ENCODE measurements around the gene CEP112.

The CEP112 gene

DNA sequence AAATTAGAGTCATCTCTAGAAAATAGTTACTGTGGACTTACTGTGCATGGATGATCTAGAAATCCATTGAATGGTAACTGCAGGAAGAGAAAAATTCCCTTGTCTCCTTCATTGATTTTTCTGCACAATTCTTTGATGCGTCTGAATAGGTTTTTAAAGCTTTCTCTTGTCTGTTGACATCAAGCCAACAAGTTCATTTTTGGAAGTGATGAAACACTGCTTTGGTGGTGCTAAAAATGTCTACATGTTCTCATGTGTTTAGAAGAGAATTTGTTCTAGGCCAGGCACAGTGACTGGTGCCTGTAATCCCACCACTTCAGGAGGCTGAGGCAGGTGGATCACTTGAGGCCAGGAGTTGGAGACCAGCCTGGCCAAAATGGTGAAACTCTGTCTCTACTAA is 573.4 kb downstream of the CEP112 start:
- Histone ChIP-seq H3K4ac (ENCODE audit: low read depth, low read length) (no peak overlapping the region), H3K9ac (ENCODE audit: low read length) (no peak overlapping the region), H3K18ac (ENCODE audit: low read length) (no peak overlapping the region), H2BK120ac (ENCODE audit: insufficient read depth, low read length, poor library complexity) (no peak overlapping the region), H2AK5ac (ENCODE audit: low read length) (no peak overlapping the region), H3K79me1 (ENCODE audit: low read length) (no peaks in the 10 kb centered on the region), H3K4me1 (ENCODE audit: control insufficient read depth in 1 of 2, insufficient read depth in 2 of 2, low read length in 2 of 2) (no peaks in the 10 kb centered on the region), H3K4me2 (ENCODE audit: low read length) (no peak overlapping the region), H2AFZ (ENCODE audit: insufficient read depth, low read length, poor library complexity) (no peak overlapping the region), H3K4me3 (ENCODE audit: low read depth, low read length) (no peak overlapping the region), H3K36me3 (ENCODE audit: control insufficient read depth in 1 of 2, insufficient read depth in 2 of 2, low read length in 2 of 2) (no peaks in the 10 kb centered on the region), H3K9me3 (ENCODE audit: insufficient read depth, low read depth, low read length) (peaks cover 3% of the 10 kb centered on the region), H3K27ac (ENCODE audit: low read depth, low read length) (no peak overlapping the region), H4K91ac (ENCODE audit: low read depth, low read length) (no peak overlapping the region), H3K14ac (ENCODE audit: low read length) (no peak overlapping the region), H4K8ac (ENCODE audit: low read depth, low read length) (no peak overlapping the region), H2BK5ac (ENCODE audit: low read depth, low read length, poor library complexity) (no peak overlapping the region), H2BK12ac (ENCODE audit: low read length) (no peak overlapping the region), H3K79me2 (ENCODE audit: control insufficient read depth, insufficient read depth, low read length, poor library complexity) (no peaks in the 10 kb centered on the region), H3K27me3 (ENCODE audit: insufficient read depth, low read length) (no peaks in the 10 kb centered on the region), H4K12ac (ENCODE audit: low read depth, low read length) (no peak overlapping the region), H3K23ac (ENCODE audit: low read length) (no peak overlapping the region)
- no CpG with 5 or more reads among the region's 1 CpG for WGBS (ENCODE audit: extremely low coverage, insufficient coverage, insufficient read length)
- no peak for DNase-seq

DNA sequence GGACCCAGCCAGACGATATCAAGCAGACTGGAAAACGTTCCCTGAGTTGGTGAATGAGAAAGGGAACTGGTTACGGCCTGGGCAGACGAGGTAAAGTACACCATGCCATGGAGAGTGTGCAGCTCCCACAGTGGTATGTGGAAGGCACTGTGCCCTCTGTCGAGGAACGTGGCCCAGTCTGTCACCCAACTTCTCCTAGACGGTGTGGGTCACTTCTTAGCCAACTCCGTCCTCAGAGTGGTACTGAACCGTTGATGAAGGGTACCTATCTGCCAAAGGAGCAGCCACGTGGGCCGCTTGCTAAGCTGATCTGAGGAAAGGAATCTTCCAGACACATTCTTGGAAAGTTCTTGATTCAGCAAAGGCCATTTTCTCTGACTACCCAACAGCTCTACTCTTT is 574.4 kb downstream of the CEP112 start:
- Histone ChIP-seq H3K23ac (ENCODE audit: low read length) (peak overlapping the region; percentile 0), H3K9me3 (ENCODE audit: insufficient read depth, low read depth, low read length) (peaks cover 3% of the 10 kb centered on the region), H3K79me2 (ENCODE audit: control insufficient read depth, insufficient read depth, low read length, poor library complexity) (no peaks in the 10 kb centered on the region), H3K27me3 (ENCODE audit: insufficient read depth, low read length) (no peaks in the 10 kb centered on the region), H2AFZ (ENCODE audit: insufficient read depth, low read length, poor library complexity) (no peak overlapping the region), H3K4me3 (ENCODE audit: low read depth, low read length) (peak overlapping the region; percentile 14), H2BK12ac (ENCODE audit: low read length) (no peak overlapping the region), H3K27ac (ENCODE audit: low read depth, low read length) (no peak overlapping the region), H4K12ac (ENCODE audit: low read depth, low read length) (no peak overlapping the region), H2BK120ac (ENCODE audit: insufficient read depth, low read length, poor library complexity) (no peak overlapping the region), H3K4me2 (ENCODE audit: low read length) (no peak overlapping the region), H4K8ac (ENCODE audit: low read depth, low read length) (no peak overlapping the region), H3K4ac (ENCODE audit: low read depth, low read length) (no peak overlapping the region), H3K36me3 (ENCODE audit: control insufficient read depth in 1 of 2, insufficient read depth in 2 of 2, low read length in 2 of 2) (no peaks in the 10 kb centered on the region), H2AK5ac (ENCODE audit: low read length) (no peak overlapping the region), H3K79me1 (ENCODE audit: low read length) (no peaks in the 10 kb centered on the region), H3K18ac (ENCODE audit: low read length) (no peak overlapping the region), H3K4me1 (ENCODE audit: control insufficient read depth in 1 of 2, insufficient read depth in 2 of 2, low read length in 2 of 2) (no peaks in the 10 kb centered on the region), H3K9ac (ENCODE audit: low read length) (peak overlapping the region; percentile 36), H2BK5ac (ENCODE audit: low read depth, low read length, poor library complexity) (no peak overlapping the region), H4K91ac (ENCODE audit: low read depth, low read length) (no peak overlapping the region), H3K14ac (ENCODE audit: low read length) (no peak overlapping the region)
- no peak for DNase-seq
- whole genome bisulfite sequencing (ENCODE audit: extremely low coverage, insufficient coverage, insufficient read length), result no CpG with 5 or more reads among the region's 11 CpGs

GRCh38 chr17:65609749-65610148 is 582.2 kb downstream of the CEP112 start:
- Histone ChIP-seq H3K9ac (ENCODE audit: low read length) (no peak overlapping the region), H3K4ac (ENCODE audit: low read depth, low read length) (no peak overlapping the region), H4K91ac (ENCODE audit: low read depth, low read length) (no peak overlapping the region), H3K27ac (ENCODE audit: low read depth, low read length) (no peak overlapping the region), H3K14ac (ENCODE audit: low read length) (no peak overlapping the region), H3K4me2 (ENCODE audit: low read length) (no peak overlapping the region), H2BK120ac (ENCODE audit: insufficient read depth, low read length, poor library complexity) (no peak overlapping the region), H2AK5ac (ENCODE audit: low read length) (no peak overlapping the region), H3K4me1 (ENCODE audit: control insufficient read depth in 1 of 2, insufficient read depth in 2 of 2, low read length in 2 of 2) (no peaks in the 10 kb centered on the region), H3K79me2 (ENCODE audit: control insufficient read depth, insufficient read depth, low read length, poor library complexity) (no peaks in the 10 kb centered on the region), H3K9me3 (ENCODE audit: insufficient read depth, low read depth, low read length) (peaks cover 2% of the 10 kb centered on the region), H4K12ac (ENCODE audit: low read depth, low read length) (no peak overlapping the region), H2BK12ac (ENCODE audit: low read length) (no peak overlapping the region), H3K36me3 (ENCODE audit: control insufficient read depth in 1 of 2, insufficient read depth in 2 of 2, low read length in 2 of 2) (no peaks in the 10 kb centered on the region), H4K8ac (ENCODE audit: low read depth, low read length) (no peak overlapping the region), H3K27me3 (ENCODE audit: insufficient read depth, low read length) (no peaks in the 10 kb centered on the region), H3K4me3 (ENCODE audit: low read depth, low read length) (no peak overlapping the region), H3K18ac (ENCODE audit: low read length) (no peak overlapping the region), H2AFZ (ENCODE audit: insufficient read depth, low read length, poor library complexity) (no peak overlapping the region), H3K79me1 (ENCODE audit: low read length) (no peaks in the 10 kb centered on the region), H2BK5ac (ENCODE audit: low read depth, low read length, poor library complexity) (no peak overlapping the region), H3K23ac (ENCODE audit: low read length) (no peak overlapping the region)
- WGBS (ENCODE audit: extremely low coverage, insufficient coverage, insufficient read length), result no CpG with 5 or more reads among the region's 2 CpGs
- no peak for DNase-seq

DNA sequence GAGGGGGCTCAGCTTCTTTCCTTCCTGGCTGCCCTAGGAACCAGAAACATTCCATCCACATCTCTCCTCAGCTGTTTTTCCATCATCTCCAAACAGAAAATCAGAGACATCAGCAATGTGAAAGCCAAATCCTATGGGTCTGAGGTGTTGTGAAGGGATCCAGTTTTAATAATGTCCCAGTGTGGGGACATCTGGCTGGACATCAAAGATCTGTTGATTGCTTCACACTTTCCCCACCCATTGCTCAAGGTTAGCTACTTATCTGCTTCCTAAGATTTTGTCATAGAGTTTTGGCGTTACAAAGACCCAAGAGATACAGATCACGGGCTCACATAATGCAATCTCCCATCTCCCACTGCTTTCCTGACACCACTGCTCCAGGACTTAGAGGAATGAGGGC is 582.6 kb downstream of the CEP112 start:
- Histone ChIP-seq H2BK5ac (ENCODE audit: low read depth, low read length, poor library complexity) (no peak overlapping the region), H2BK12ac (ENCODE audit: low read length) (no peak overlapping the region), H3K79me1 (ENCODE audit: low read length) (no peaks in the 10 kb centered on the region), H3K18ac (ENCODE audit: low read length) (no peak overlapping the region), H4K91ac (ENCODE audit: low read depth, low read length) (no peak overlapping the region), H2AK5ac (ENCODE audit: low read length) (no peak overlapping the region), H3K27me3 (ENCODE audit: insufficient read depth, low read length) (no peaks in the 10 kb centered on the region), H3K4me1 (ENCODE audit: control insufficient read depth in 1 of 2, insufficient read depth in 2 of 2, low read length in 2 of 2) (no peaks in the 10 kb centered on the region), H3K36me3 (ENCODE audit: control insufficient read depth in 1 of 2, insufficient read depth in 2 of 2, low read length in 2 of 2) (no peaks in the 10 kb centered on the region), H3K14ac (ENCODE audit: low read length) (no peak overlapping the region), H3K4ac (ENCODE audit: low read depth, low read length) (no peak overlapping the region), H3K9ac (ENCODE audit: low read length) (no peak overlapping the region), H4K8ac (ENCODE audit: low read depth, low read length) (no peak overlapping the region), H3K9me3 (ENCODE audit: insufficient read depth, low read depth, low read length) (peaks cover 2% of the 10 kb centered on the region), H3K4me2 (ENCODE audit: low read length) (no peak overlapping the region), H2BK120ac (ENCODE audit: insufficient read depth, low read length, poor library complexity) (no peak overlapping the region), H2AFZ (ENCODE audit: insufficient read depth, low read length, poor library complexity) (no peak overlapping the region), H3K23ac (ENCODE audit: low read length) (no peak overlapping the region), H3K27ac (ENCODE audit: low read depth, low read length) (no peak overlapping the region), H3K4me3 (ENCODE audit: low read depth, low read length) (no peak overlapping the region), H3K79me2 (ENCODE audit: control insufficient read depth, insufficient read depth, low read length, poor library complexity) (no peaks in the 10 kb centered on the region), H4K12ac (ENCODE audit: low read depth, low read length) (no peak overlapping the region)
- WGBS (ENCODE audit: extremely low coverage, insufficient coverage, insufficient read length), result no CpG with 5 or more reads among the region's 2 CpGs
- peak in 1 of 2 donors; percentile 20 for DNase-seq
